Measurements from ENCODE around the gene STAMBPL1.

STAMBPL1 gene

GRCh38 chr10:88892222-88892967 is 12.3 kb downstream of the STAMBPL1 start:
- POLR2A ChIA-PET, result interaction anchor here (2.8 kb wide), 1 partner anchor 13 kb away, joined by 7 read pairs; the partner anchor contains the start of gene STAMBPL1
- TF ChIP-seq CTBP1 (IDR thresholded peaks at IDR 0.05; ENCODE audit: borderline replicate concordance), result no peak
- no peak for TF ChIP-seq BHLHE40 (IDR thresholded peaks at IDR 0.05; ENCODE audit: borderline replicate concordance)
- TF ChIP-seq, protein P1, sequence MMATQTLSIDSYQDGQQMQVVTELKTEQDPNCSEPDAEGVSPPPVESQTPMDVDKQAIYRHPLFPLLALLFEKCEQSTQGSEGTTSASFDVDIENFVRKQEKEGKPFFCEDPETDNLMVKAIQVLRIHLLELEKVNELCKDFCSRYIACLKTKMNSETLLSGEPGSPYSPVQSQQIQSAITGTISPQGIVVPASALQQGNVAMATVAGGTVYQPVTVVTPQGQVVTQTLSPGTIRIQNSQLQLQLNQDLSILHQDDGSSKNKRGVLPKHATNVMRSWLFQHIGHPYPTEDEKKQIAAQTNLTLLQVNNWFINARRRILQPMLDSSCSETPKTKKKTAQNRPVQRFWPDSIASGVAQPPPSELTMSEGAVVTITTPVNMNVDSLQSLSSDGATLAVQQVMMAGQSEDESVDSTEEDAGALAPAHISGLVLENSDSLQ (IDR thresholded peaks at IDR 0.05), result no peak
- TF ChIP-seq SP1 (IDR thresholded peaks at IDR 0.05), result no peak
- TF ChIP-seq FOXA1 (IDR thresholded peaks at IDR 0.05), result no peak
- no peak for TF ChIP-seq L3MBTL2 (conservative IDR thresholded peaks at IDR 0.05)
- TF ChIP-seq NFRKB (IDR thresholded peaks at IDR 0.05), result no peak
- TF ChIP-seq LEF1 (IDR thresholded peaks at IDR 0.05; ENCODE audit: borderline replicate concordance), result no peak
- TF ChIP-seq TARDBP (IDR thresholded peaks at IDR 0.05), result no peak
- no peak for TF ChIP-seq FOXK2 (IDR thresholded peaks at IDR 0.05)
- no peak for TF ChIP-seq ELF4 (IDR thresholded peaks at IDR 0.05)
- no peak for TF ChIP-seq HDGF (IDR thresholded peaks at IDR 0.05; ENCODE audit: borderline replicate concordance)
- no peak for TF ChIP-seq FOXM1 (IDR thresholded peaks at IDR 0.05; ENCODE audit: borderline replicate concordance)
- TF ChIP-seq ARNT (IDR thresholded peaks at IDR 0.05), result no peak
- no peak for TF ChIP-seq SUZ12 (IDR thresholded peaks at IDR 0.05)
- TF ChIP-seq ZNF384 (IDR thresholded peaks at IDR 0.05), result no peak
- CTCF ChIA-PET, result interaction anchor here (0.7 kb wide), 1 partner anchor 40 kb away, joined by 3 read pairs; no protein-coding TSS in a partner anchor
- no peak for DNase-seq (ENCODE audit: extremely low spot score)

GRCh38 chr10:88893611-88894010 is 13.6 kb downstream of the STAMBPL1 start:
- no peak for DNase-seq (ENCODE audit: extremely low spot score)
- TF ChIP-seq FOXK2 (IDR thresholded peaks at IDR 0.05) (no peak), NFRKB (IDR thresholded peaks at IDR 0.05) (no peak), L3MBTL2 (conservative IDR thresholded peaks at IDR 0.05) (no peak)
- ChIA-PET POLR2A (interaction anchor here (2.8 kb wide), 1 partner anchor 14 kb away, joined by 7 read pairs; the partner anchor contains the start of gene STAMBPL1), CTCF (no interaction called here)

DNA sequence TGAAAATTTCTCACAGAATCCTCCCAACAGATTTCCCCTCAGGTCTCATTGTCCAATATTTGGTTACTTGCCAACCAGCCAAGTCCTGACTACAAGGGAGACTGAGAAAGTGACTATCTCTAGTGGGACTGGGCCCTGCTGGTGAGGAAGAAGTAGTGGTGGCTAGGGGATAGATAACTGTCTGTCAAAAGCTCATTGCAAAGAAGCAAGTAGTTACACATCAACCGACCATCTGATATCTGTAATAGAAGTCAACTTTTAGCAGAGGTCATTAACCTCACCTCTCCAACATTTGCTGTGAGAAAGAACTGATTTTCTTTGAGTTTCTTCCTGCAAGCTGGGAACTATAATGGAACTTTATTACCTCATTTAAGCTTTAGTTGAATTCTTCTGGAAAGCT is 15.2 kb downstream of the STAMBPL1 start:
- no peak for DNase-seq (ENCODE audit: extremely low spot score)
- ChIA-PET POLR2A (interaction anchor here (1.5 kb wide), 1 partner anchor 15 kb away, joined by 3 read pairs; the partner anchor contains the start of gene STAMBPL1), CTCF (interaction anchor here (0.8 to 1.3 kb wide), 3 partner anchors 10 to 39 kb away, joined by 3 to 4 read pairs (median 4); no protein-coding TSS in a partner anchor)
- TF ChIP-seq LEF1 (IDR thresholded peaks at IDR 0.05; ENCODE audit: borderline replicate concordance) (no peak), HDGF (IDR thresholded peaks at IDR 0.05; ENCODE audit: borderline replicate concordance) (no peak), ZNF384 (IDR thresholded peaks at IDR 0.05) (no peak), CTBP1 (IDR thresholded peaks at IDR 0.05; ENCODE audit: borderline replicate concordance) (no peak), BHLHE40 (IDR thresholded peaks at IDR 0.05; ENCODE audit: borderline replicate concordance) (no peak), FOXA1 (IDR thresholded peaks at IDR 0.05) (no peak), NFRKB (IDR thresholded peaks at IDR 0.05) (no peak), L3MBTL2 (conservative IDR thresholded peaks at IDR 0.05) (no peak), SUZ12 (IDR thresholded peaks at IDR 0.05) (no peak), TARDBP (IDR thresholded peaks at IDR 0.05) (no peak), FOXM1 (IDR thresholded peaks at IDR 0.05; ENCODE audit: borderline replicate concordance) (no peak), ELF4 (IDR thresholded peaks at IDR 0.05) (no peak), ARNT (IDR thresholded peaks at IDR 0.05) (no peak), SP1 (IDR thresholded peaks at IDR 0.05) (no peak), FOXK2 (IDR thresholded peaks at IDR 0.05) (no peak)
- TF ChIP-seq, protein P1 (IDR thresholded peaks at IDR 0.05), result no peak

DNA sequence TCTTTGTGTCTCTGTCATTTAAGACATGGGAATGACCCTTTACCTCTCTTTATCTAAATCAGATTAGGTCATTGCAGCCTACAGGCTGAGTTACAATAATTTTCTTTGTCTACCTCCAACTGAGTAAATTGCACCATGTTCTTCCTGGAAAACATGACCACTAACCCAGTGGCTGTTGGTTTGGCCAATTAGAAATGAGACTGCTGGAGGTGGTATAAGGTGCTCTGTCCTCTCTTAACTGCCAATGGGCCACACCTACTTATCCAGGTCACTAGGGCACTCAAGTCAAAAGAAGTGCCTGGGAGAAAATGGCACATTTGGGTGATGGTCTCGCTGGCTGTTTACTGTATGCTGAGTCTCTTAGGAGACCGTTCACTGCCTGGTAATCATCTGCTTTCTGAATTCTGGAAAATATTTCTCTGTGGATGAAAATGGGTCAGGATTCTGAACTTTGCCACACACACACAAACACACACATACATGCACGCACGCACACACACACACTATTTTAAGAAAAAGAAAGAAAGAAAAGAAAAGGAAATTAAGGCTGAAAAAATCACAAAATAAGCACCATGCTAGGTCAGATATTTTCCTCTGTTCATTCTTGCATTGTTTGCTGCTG is 16.4 kb downstream of the STAMBPL1 start:
- ChIA-PET CTCF (interaction anchor here (1.3 kb wide), 1 partner anchor 12 kb away, joined by 3 read pairs; no protein-coding TSS in a partner anchor), POLR2A (no interaction called here)
- no peak for TF ChIP-seq HDGF (IDR thresholded peaks at IDR 0.05; ENCODE audit: borderline replicate concordance)
- no peak for TF ChIP-seq SUZ12 (IDR thresholded peaks at IDR 0.05)
- no peak for TF ChIP-seq BHLHE40 (IDR thresholded peaks at IDR 0.05; ENCODE audit: borderline replicate concordance)
- DNase-seq (ENCODE audit: extremely low spot score), result no peak

- CTCF ChIA-PET, result no interaction called here
- no peak for TF ChIP-seq FOXA1 (IDR thresholded peaks at IDR 0.05)
- TF ChIP-seq HDGF (IDR thresholded peaks at IDR 0.05; ENCODE audit: borderline replicate concordance), result no peak
- no peak for TF ChIP-seq CTBP1 (IDR thresholded peaks at IDR 0.05; ENCODE audit: borderline replicate concordance)
- no peak for TF ChIP-seq TARDBP (IDR thresholded peaks at IDR 0.05)
- no peak for TF ChIP-seq SP1 (IDR thresholded peaks at IDR 0.05)
- TF ChIP-seq ZNF384 (IDR thresholded peaks at IDR 0.05), result no peak
- TF ChIP-seq LEF1 (IDR thresholded peaks at IDR 0.05; ENCODE audit: borderline replicate concordance), result no peak
- no peak for TF ChIP-seq FOXK2 (IDR thresholded peaks at IDR 0.05)
- TF ChIP-seq L3MBTL2 (conservative IDR thresholded peaks at IDR 0.05), result no peak
- TF ChIP-seq SUZ12 (IDR thresholded peaks at IDR 0.05), result no peak
- TF ChIP-seq, protein P1 (IDR thresholded peaks at IDR 0.05), result no peak
- no peak for TF ChIP-seq ARNT (IDR thresholded peaks at IDR 0.05)
- no peak for TF ChIP-seq FOXM1 (IDR thresholded peaks at IDR 0.05; ENCODE audit: borderline replicate concordance)
- no peak for TF ChIP-seq ELF4 (IDR thresholded peaks at IDR 0.05)
- TF ChIP-seq NFRKB (IDR thresholded peaks at IDR 0.05), result no peak
- TF ChIP-seq BHLHE40 (IDR thresholded peaks at IDR 0.05; ENCODE audit: borderline replicate concordance), result no peak
- DNase-seq (ENCODE audit: extremely low spot score), result no peak
Measured at GRCh38 chr10:88896994-88897853, 17.2 kb downstream of the STAMBPL1 start.

More at GRCh38 chr10:88896994-88897853, 17.2 kb downstream of the STAMBPL1 start:
- POLR2A ChIA-PET, result no interaction called here
